Lower leg skin (tissue), 4 donors: ENCODE results near the gene AADAT. TPM values are rescaled to one million over a fixed set of nuclear protein-coding genes. Genes with fewer than 3 reads are reported as not detected.

Experiments used
- DNase-seq, 2 donors: peaks; one replicate each; pipeline ENCODE4 v3.0.0-alpha.2; 2019; ENCODE audit warnings: low spot score in 2 of 2
- H3K4me3 ChIP-seq: fragments of 200-600 bp; sonication (generic); 2 replicates; pipeline ENCODE4 v1.5.1; 2017; ENCODE audit warnings: mild to moderate bottlenecking, low read depth; ENCODE audit not compliant: poor library complexity, severe bottlenecking
- CTCF ChIP-seq, 3 donors: fragments of 450-650 bp; IDR thresholded peaks; one replicate each; pipeline ENCODE4 v1.5.1; 2016; ENCODE audit warnings: antibody characterized with exemption in 3 of 3, mild to moderate bottlenecking in 3 of 3, moderate library complexity in 2 of 3
- POLR2A ChIP-seq, 2 donors: fragments of 450-650 bp; IDR thresholded peaks; one replicate each; pipeline ENCODE4 v1.6.1; 2016 to 2017; ENCODE audit warnings: antibody characterized with exemption in 2 of 2, mild to moderate bottlenecking in 1 of 2, moderate library complexity in 1 of 2
- WGBS, 2 donors: methylation state at CpG; one replicate each; pipeline ENCODE4 v1.1.5; 2018; 5-methylcytosine and 5-hydroxymethylcytosine counted together
- intact Hi-C: fragments of 100-400 bp; cut with DNase I; formaldehyde crosslinking; loops from one replicate; pipeline ENCODE4 v1.15.0; 2023; ENCODE audit warnings: low total_unique reads
- total RNA-seq, 4 donors: library from RNA; depleted of rRNA; stranded (reverse); fragments of >200 nt; gene quantifications; one replicate each; pipeline ENCODE4 v1.1.0, GENCODE V29; 2016

The AADAT gene
- total RNA-seq, 4 donors from 2014 or later, result 0.38 to 10.3 (median 0.97) TPM

GRCh38 chr4:170068438-170069128 is 21.2 kb downstream of the AADAT start:
- intact Hi-C loops, result no loop called here
- DNase-seq, result no peak
- TF ChIP-seq POLR2A (IDR thresholded peaks at IDR 0.05), result no peak
- TF ChIP-seq CTCF (IDR thresholded peaks at IDR 0.05), result no peak
- 84 to 89% methylated on average over 8 of the region's 8 CpGs for WGBS, 2 donors
- H3K4me3 ChIP-seq, result no peak overlapping the region

DNA sequence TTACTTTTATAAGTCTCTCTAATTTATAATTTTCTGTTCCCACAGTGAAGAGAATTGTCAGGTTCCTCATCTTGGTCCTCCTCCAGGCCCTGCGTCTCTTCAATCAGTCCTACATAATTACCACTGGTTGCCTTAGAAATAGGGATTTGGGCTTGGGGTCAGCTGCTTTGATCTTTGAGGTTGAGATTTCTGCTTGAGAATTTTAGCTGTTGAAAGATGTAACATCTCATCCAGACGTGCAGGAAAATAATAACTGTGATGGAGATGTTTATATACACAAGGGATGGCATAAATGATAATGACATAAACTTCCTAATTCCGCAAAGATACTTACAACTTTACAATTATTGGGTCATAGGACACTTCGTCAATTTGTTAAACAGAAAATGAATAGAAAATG is 30.3 kb downstream of the AADAT start:
- 80 to 88% methylated on average over 4 of the region's 4 CpGs for WGBS, 2 donors
- TF ChIP-seq POLR2A (IDR thresholded peaks at IDR 0.05), result no peak
- no peak for TF ChIP-seq CTCF (IDR thresholded peaks at IDR 0.05)
- DNase-seq, result no peak
- intact Hi-C loops, result no loop called here
- H3K4me3 ChIP-seq, result no peak overlapping the region

DNA sequence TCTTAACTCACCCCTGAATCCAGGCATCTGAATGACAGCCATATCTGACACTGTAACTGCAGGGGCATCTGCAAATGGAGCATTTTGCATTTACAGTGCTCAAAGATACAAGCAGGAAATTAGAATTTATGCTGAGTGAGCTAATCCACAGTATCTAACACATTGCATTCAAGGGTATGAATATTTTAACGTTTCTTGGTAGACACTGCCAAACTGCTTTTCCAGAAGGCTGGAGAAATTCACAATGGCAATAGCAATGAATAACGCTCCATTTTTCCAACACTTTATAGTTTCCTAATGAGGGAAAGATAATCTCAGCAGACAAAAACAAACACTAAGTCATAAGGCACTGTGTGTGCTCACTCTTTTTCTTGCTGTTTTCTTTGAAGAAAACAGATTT is 30.9 kb downstream of the AADAT start:
- intact Hi-C loops, result no loop called here
- WGBS, 2 donors, result 65 to 66% methylated on average over 2 of the region's 2 CpGs

DNA sequence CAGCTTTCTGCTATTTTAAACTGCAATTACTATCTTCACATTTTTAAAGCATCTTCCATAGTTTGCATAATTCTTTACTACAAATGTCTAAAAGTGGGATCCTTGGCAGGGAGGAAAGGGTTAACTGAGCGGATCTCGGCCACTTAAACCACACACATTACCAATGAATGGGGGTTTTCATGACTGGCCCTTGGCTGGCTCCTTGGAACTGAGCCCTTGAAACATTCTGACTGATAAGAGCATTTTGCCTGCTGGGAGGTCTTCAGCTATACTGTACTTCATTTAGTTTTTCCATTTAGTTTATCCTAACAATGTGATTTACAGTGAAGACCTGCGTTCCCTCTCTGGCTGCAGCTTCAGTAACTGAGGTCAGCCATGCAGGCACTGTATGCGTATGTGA is 31.9 kb downstream of the AADAT start:
- intact Hi-C loops, result no loop called here
- TF ChIP-seq CTCF (IDR thresholded peaks at IDR 0.05), result no peak
- no peak for TF ChIP-seq POLR2A (IDR thresholded peaks at IDR 0.05)
- no peak for DNase-seq
- WGBS, 2 donors, result 76 to 79% methylated on average over 4 of the region's 4 CpGs
- H3K4me3 ChIP-seq, result no peak overlapping the region

More for the DNA sequence above, 30.9 kb downstream of the AADAT start:
- no peak for TF ChIP-seq CTCF (IDR thresholded peaks at IDR 0.05)
- no peak for TF ChIP-seq POLR2A (IDR thresholded peaks at IDR 0.05)
- DNase-seq, result no peak
- H3K4me3 ChIP-seq, result no peak overlapping the region

- no peak for TF ChIP-seq POLR2A (IDR thresholded peaks at IDR 0.05)
- no peak for TF ChIP-seq CTCF (IDR thresholded peaks at IDR 0.05)
These were observed 36.8 kb downstream of the AADAT start for GRCh38 chr4:170052919-170053318.

DNA sequence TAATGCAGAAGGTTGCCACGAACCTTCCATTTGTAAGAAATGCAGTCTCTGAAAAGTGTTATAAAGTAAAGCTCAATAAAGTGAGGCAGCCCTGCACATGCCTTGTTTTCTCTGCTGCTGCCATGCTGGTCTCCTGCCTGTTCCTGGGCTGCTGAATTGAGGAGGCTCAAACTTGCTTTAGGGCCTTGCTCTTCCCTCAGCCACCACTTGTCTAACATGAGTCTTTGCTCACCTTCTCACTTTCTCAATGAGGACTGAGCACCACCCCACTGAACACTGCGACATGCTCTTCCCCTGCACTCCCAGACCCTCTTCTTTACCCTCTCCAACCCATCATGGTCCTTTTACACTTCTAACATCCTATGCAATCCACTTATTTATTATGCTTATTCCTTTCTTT is 38.4 kb downstream of the AADAT start:
- H3K4me3 ChIP-seq, result no peak overlapping the region
- no peak for TF ChIP-seq CTCF (IDR thresholded peaks at IDR 0.05)
- 83 to 84% methylated on average over 2 of the region's 2 CpGs for WGBS, 2 donors
- intact Hi-C loops, result no loop called here
- no peak for DNase-seq

More at GRCh38 chr4:170052919-170053318, 36.8 kb downstream of the AADAT start:
- intact Hi-C loops, result no loop called here
- no peak overlapping the region for H3K4me3 ChIP-seq
- 72 to 78% methylated on average over 5 of the region's 5 CpGs for WGBS, 2 donors
- no peak for DNase-seq
